ENCODE data around the gene SPON1. TPM values are rescaled to one million over a fixed set of nuclear protein-coding genes. Genes with fewer than 3 reads are reported as not detected.

Gene SPON1
- total RNA-seq, 1 donor from 2014 or later = 76.8 TPM

DNA sequence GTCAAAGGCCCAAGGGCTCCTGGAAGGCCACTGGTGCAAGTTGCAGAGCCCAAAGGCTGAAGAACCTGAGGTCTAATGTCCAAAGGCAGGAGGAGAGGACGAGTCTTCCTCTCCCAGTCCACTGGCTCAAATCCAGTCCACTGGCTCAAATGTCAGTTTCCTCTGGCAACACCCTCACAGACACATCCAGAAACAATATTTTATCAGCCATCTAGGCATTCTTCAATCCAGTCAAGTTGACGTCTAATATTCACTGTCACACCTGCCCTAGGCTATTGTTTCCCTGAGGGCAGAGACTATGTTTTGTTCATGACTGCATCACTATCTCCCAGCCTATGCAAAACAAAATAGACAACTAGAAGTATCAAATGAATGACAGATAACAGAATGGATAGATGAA, 148.1 kb downstream of the SPON1 start:
- no peak overlapping the region for H3K27ac ChIP-seq
- H3K4me1 ChIP-seq = no peaks in the 10 kb centered on the region
- TF ChIP-seq, protein P1, sequence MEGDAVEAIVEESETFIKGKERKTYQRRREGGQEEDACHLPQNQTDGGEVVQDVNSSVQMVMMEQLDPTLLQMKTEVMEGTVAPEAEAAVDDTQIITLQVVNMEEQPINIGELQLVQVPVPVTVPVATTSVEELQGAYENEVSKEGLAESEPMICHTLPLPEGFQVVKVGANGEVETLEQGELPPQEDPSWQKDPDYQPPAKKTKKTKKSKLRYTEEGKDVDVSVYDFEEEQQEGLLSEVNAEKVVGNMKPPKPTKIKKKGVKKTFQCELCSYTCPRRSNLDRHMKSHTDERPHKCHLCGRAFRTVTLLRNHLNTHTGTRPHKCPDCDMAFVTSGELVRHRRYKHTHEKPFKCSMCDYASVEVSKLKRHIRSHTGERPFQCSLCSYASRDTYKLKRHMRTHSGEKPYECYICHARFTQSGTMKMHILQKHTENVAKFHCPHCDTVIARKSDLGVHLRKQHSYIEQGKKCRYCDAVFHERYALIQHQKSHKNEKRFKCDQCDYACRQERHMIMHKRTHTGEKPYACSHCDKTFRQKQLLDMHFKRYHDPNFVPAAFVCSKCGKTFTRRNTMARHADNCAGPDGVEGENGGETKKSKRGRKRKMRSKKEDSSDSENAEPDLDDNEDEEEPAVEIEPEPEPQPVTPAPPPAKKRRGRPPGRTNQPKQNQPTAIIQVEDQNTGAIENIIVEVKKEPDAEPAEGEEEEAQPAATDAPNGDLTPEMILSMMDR (IDR thresholded peaks at IDR 0.05) = no peak
- no peak for ATAC-seq
- intact Hi-C loops (cut with DNase I) = no loop called here
- no peak overlapping the region for H3K4me3 ChIP-seq
- no peaks in the 10 kb centered on the region for H3K27me3 ChIP-seq
- no peaks in the 10 kb centered on the region for H3K9me3 ChIP-seq
- H3K36me3 ChIP-seq = no peaks in the 10 kb centered on the region
- DNase-seq = no peak

DNA sequence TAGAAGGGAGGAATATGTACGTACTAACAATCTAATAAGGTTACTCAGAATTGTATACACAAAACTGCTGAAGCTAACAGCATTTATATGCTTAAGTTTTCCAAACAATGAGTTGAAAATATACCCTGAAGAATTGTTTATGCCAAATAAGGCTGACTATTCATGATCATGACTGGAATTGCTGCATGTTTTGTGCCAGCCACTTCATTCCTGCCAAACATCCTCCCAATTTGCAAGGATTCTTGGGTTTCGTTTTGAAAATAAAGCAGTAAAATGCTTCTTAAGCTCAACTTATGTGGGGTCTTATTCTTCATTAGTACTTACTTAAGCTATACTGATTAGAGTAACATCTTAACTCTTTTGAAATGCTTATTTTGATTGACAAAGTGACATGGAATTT, 149.0 kb downstream of the SPON1 start:
- Histone ChIP-seq H3K27ac (no peak overlapping the region), H3K9me3 (no peaks in the 10 kb centered on the region), H3K4me1 (no peaks in the 10 kb centered on the region), H3K4me3 (no peak overlapping the region), H3K27me3 (no peaks in the 10 kb centered on the region), H3K36me3 (no peaks in the 10 kb centered on the region)
- intact Hi-C loops (cut with DNase I) = no loop called here
- TF ChIP-seq, protein P1 (IDR thresholded peaks at IDR 0.05) = no peak
- DNase-seq (no peak), ATAC-seq (no peak)

DNA sequence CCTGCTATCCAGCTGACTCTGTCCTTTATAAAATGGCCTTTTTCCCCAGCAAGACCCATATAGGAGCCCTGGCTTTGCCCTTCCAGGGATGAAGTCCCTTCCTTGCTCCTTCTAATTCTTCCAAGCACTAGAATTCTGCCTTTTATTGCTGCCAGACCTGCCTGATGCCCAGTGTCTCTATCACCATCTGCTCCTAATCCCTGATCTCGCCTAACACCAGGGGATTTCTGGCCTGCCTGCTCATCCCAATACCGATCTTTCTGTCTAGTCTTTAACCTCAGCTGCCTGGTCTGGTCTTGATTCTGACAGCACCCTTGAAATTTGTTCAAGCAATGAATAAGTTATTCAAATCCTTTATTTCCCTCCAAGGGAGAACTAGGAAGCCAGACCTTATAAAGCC, 150.2 kb downstream of the SPON1 start:
- intact Hi-C loops (cut with DNase I) = no loop called here
- H3K27ac ChIP-seq = no peak overlapping the region

GRCh38 chr11:14114269-14114668, 151.7 kb downstream of the SPON1 start:
- no peak for DNase-seq
- Histone ChIP-seq H3K27ac (no peak overlapping the region), H3K4me1 (no peaks in the 10 kb centered on the region), H3K4me3 (no peak overlapping the region), H3K9me3 (no peaks in the 10 kb centered on the region), H3K27me3 (no peaks in the 10 kb centered on the region), H3K36me3 (no peaks in the 10 kb centered on the region)
- intact Hi-C loops (cut with DNase I) = no loop called here
- TF ChIP-seq, protein P1 (IDR thresholded peaks at IDR 0.05) = no peak
- ATAC-seq = no peak

More for the DNA sequence above, 150.2 kb downstream of the SPON1 start:
- TF ChIP-seq, protein P1 (IDR thresholded peaks at IDR 0.05) = no peak
- no peaks in the 10 kb centered on the region for H3K27me3 ChIP-seq
- ATAC-seq (no peak), DNase-seq (no peak)
- no peak overlapping the region for H3K4me3 ChIP-seq
- no peaks in the 10 kb centered on the region for H3K36me3 ChIP-seq
- no peaks in the 10 kb centered on the region for H3K4me1 ChIP-seq
- H3K9me3 ChIP-seq = no peaks in the 10 kb centered on the region

DNA sequence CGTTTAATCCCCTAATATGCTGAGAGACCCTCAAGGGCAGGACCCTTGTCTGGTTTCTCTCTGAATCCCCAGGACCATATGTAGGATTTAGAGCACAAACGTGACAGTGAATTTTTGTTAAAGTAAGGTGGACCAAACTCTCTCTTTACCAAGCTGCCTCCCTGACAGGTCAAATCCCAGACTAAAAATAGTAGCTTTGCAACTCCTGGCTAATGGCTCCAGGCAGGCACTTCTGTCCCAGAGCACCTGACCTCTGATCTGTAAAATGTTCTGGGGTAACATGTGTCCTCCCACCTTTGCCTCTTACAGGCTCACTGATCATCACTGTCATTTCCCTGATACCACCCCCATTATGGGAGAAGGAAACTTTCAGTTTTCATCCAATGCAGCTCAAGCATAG, 152.3 kb downstream of the SPON1 start:
- Histone ChIP-seq H3K27me3 (no peaks in the 10 kb centered on the region), H3K4me1 (no peaks in the 10 kb centered on the region), H3K4me3 (no peak overlapping the region), H3K9me3 (no peaks in the 10 kb centered on the region), H3K27ac (no peak overlapping the region), H3K36me3 (no peaks in the 10 kb centered on the region)
- TF ChIP-seq, protein P1 (IDR thresholded peaks at IDR 0.05) = no peak
- no peak for DNase-seq
- no peak for ATAC-seq
- intact Hi-C loops (cut with DNase I) = no loop called here

- no peaks in the 10 kb centered on the region for H3K9me3 ChIP-seq
- TF ChIP-seq, protein P1 (IDR thresholded peaks at IDR 0.05) = no peak
- no peaks in the 10 kb centered on the region for H3K4me1 ChIP-seq
- DNase-seq (no peak), ATAC-seq (no peak)
- no peak overlapping the region for H3K27ac ChIP-seq
- intact Hi-C loops (cut with DNase I) = no loop called here
- H3K4me3 ChIP-seq = no peak overlapping the region
- H3K36me3 ChIP-seq = no peaks in the 10 kb centered on the region
- H3K27me3 ChIP-seq = no peaks in the 10 kb centered on the region
These were observed 155.1 kb downstream of the SPON1 start for GRCh38 chr11:14117632-14118031.

Measured in upper lobe of right lung (tissue), 1 donor.